Peyer's patch (tissue), 4 donors: ENCODE measurements around the gene IRAK2. TPM values are rescaled to one million over a fixed set of nuclear protein-coding genes. Genes with fewer than 3 reads are reported as not detected.

Experiments used
- DNase-seq, 3 donors: peaks; one replicate each; pipeline ENCODE4 v3.0.0-alpha.2; 2017 to 2019
- H3K27ac ChIP-seq, 4 donors: fragments of 200-600 bp; sonication (generic); one replicate each; pipeline ENCODE4 v1.5.1; 2016 to 2019
- H3K27me3 ChIP-seq, 2 donors: fragments of 200-600 bp; sonication (generic); one replicate each; pipeline ENCODE4 v1.5.1; 2019
- H3K36me3 ChIP-seq, 3 donors: fragments of 200-600 bp; sonication (generic); one replicate each; pipeline ENCODE4 v1.5.1; 2016 to 2019
- H3K4me1 ChIP-seq, 4 donors: fragments of 200-600 bp; sonication (generic); one replicate each; pipeline ENCODE4 v1.5.1; 2016 to 2019
- H3K4me3 ChIP-seq, 4 donors: fragments of 200-600 bp; sonication (generic); 1 replicate in 3 of 4; 2 replicates in 1 of 4; pipeline ENCODE4 v1.5.1; 2016 to 2019; ENCODE audit warnings: mild to moderate bottlenecking in 1 of 4
- H3K9me3 ChIP-seq, 4 donors: fragments of 200-600 bp; sonication (generic); one replicate each; pipeline ENCODE4 v1.5.1; 2016 to 2019; ENCODE audit warnings: mild to moderate bottlenecking in 1 of 4
- CTCF ChIP-seq, 6 experiments: fragments of 450-650 bp in 4 of 6; fragments of 200-600 bp in 2 of 6; sonication (generic) in 1 of 6; IDR thresholded peaks; one replicate each; pipeline ENCODE4 v1.5.1; 2017 to 2019; ENCODE audit warnings: antibody characterized with exemption in 6 of 6, mild to moderate bottlenecking in 3 of 6, moderate library complexity in 1 of 6
- POLR2A ChIP-seq, 2 donors: fragments of 450-650 bp; IDR thresholded peaks; one replicate each; pipeline ENCODE4 v1.5.1; 2017; ENCODE audit warnings: antibody characterized with exemption in 2 of 2, mild to moderate bottlenecking in 2 of 2, moderate library complexity in 2 of 2
- total RNA-seq, 4 donors: library from RNA; depleted of rRNA; stranded (reverse); fragments of >200 nt; gene quantifications; one replicate each; pipeline ENCODE4 v1.1.0, GENCODE V29; 2016

Gene IRAK2
- total RNA-seq, 4 donors from 2014 or later, result 9.1 to 17.3 (median 11.0) TPM

- H3K4me1 ChIP-seq, result peaks cover 14 to 64% (median 48%) of the 10 kb centered on the region in 4 donors
Measured at GRCh38 chr3:10194328-10195071, 29.8 kb downstream of the IRAK2 start.

GRCh38 chr3:10195366-10196089 is 30.8 kb downstream of the IRAK2 start:
- peaks cover 14 to 56% (median 41%) of the 10 kb centered on the region in 4 donors for H3K4me1 ChIP-seq
- no peaks in the 10 kb centered on the region for H3K9me3 ChIP-seq
- peaks cover 0 to 2% (median 0%) of the 10 kb centered on the region in 3 donors for H3K36me3 ChIP-seq

More at GRCh38 chr3:10194328-10195071, 29.8 kb downstream of the IRAK2 start:
- Histone ChIP-seq H3K4me3 (no peak overlapping the region), H3K27me3 (no peaks in the 10 kb centered on the region), H3K27ac (peak overlapping the region; percentile 63 to 80 (median 72)), H3K9me3 (no peaks in the 10 kb centered on the region), H3K36me3 (no peaks in the 10 kb centered on the region)
- no peak for TF ChIP-seq POLR2A (IDR thresholded peaks at IDR 0.05)
- TF ChIP-seq CTCF (IDR thresholded peaks at IDR 0.05), result no peak
- peak in 2 of 3 donors; percentile 71 to 72 for DNase-seq

GRCh38 chr3:10196389-10197052 is 31.8 kb downstream of the IRAK2 start:
- H3K9me3 ChIP-seq, result no peaks in the 10 kb centered on the region
- H3K4me3 ChIP-seq, result no peak overlapping the region
- H3K27me3 ChIP-seq, result no peaks in the 10 kb centered on the region
- H3K36me3 ChIP-seq, result peaks cover 0 to 10% (median 0%) of the 10 kb centered on the region in 3 donors
- DNase-seq, result peak in 2 of 3 donors; percentile 54 to 55
- H3K4me1 ChIP-seq, result peaks cover 10 to 51% (median 36%) of the 10 kb centered on the region in 4 donors
- TF ChIP-seq POLR2A (IDR thresholded peaks at IDR 0.05) (no peak), CTCF (IDR thresholded peaks at IDR 0.05) (no peak)
- H3K27ac ChIP-seq, result peak overlapping the region in 2 of 4 donors; percentile 24 to 80

More at GRCh38 chr3:10195366-10196089, 30.8 kb downstream of the IRAK2 start:
- TF ChIP-seq POLR2A (IDR thresholded peaks at IDR 0.05) (no peak), CTCF (IDR thresholded peaks at IDR 0.05) (no peak)
- DNase-seq, result no peak
- H3K27me3 ChIP-seq, result no peaks in the 10 kb centered on the region
- H3K4me3 ChIP-seq, result no peak overlapping the region
- peak overlapping the region; percentile 63 to 80 (median 72) for H3K27ac ChIP-seq

- Histone ChIP-seq H3K36me3 (peaks cover 0 to 13% (median 0%) of the 10 kb centered on the region in 3 donors), H3K27me3 (no peaks in the 10 kb centered on the region), H3K4me3 (no peak overlapping the region), H3K27ac (peak overlapping the region in 3 of 4 donors; percentile 65 to 80 (median 67)), H3K4me1 (peaks cover 5 to 41% (median 20%) of the 10 kb centered on the region in 4 donors), H3K9me3 (no peaks in the 10 kb centered on the region)
- TF ChIP-seq CTCF (IDR thresholded peaks at IDR 0.05) (no peak), POLR2A (IDR thresholded peaks at IDR 0.05) (no peak)
- DNase-seq, result no peak
Measured at GRCh38 chr3:10198226-10198625, 33.5 kb downstream of the IRAK2 start.
